Ammon's horn (tissue), 1 donor: ENCODE data around the gene INF2.
"Not testable (repeated sequence)": the region's sequence is repeated elsewhere in the genome, so short reads cannot be mapped to it uniquely, and the experiment has no call there.

Source experiments
- DNase-seq: peaks from one replicate; pipeline ENCODE4 v3.0.0-alpha.2; 2016; ENCODE audit warnings: low spot score

The INF2 gene

GRCh38 chr14:104689109-104689880 lies at the start of gene INF2:
INF2 (plus strand) TSS chr14:104689618; CDS start chr14:104701366, 11,748 bp downstream.
- peak; percentile 78 for DNase-seq

GRCh38 chr14:104639885-104640548 lies 49.4 kb upstream of the INF2 start:
- DNase-seq: peak; percentile 76

GRCh38 chr14:104640681-104641080 lies 48.7 kb upstream of the INF2 start:
- no peak for DNase-seq

- no peak for DNase-seq
Measured at GRCh38 chr14:104641753-104642539, 47.5 kb upstream of the INF2 start.

- DNase-seq: no peak
Measured at GRCh38 chr14:104642540-104642868, 46.9 kb upstream of the INF2 start.

GRCh38 chr14:104643306-104643705 lies 46.1 kb upstream of the INF2 start:
- no peak for DNase-seq

GRCh38 chr14:104644091-104644635 lies 45.3 kb upstream of the INF2 start:
- DNase-seq: no peak

GRCh38 chr14:104644656-104645378 lies 44.6 kb upstream of the INF2 start:
- DNase-seq: no peak

GRCh38 chr14:104647467-104648043 lies 41.9 kb upstream of the INF2 start:
- DNase-seq: no peak

- peak; percentile 78 for DNase-seq
Measured at GRCh38 chr14:104650057-104650980, 39.1 kb upstream of the INF2 start.

GRCh38 chr14:104650981-104651875 lies 38.2 kb upstream of the INF2 start:
- DNase-seq: no peak

GRCh38 chr14:104651876-104652260 lies 37.5 kb upstream of the INF2 start:
- no peak for DNase-seq

GRCh38 chr14:104652386-104652785 lies 37.0 kb upstream of the INF2 start:
- DNase-seq: no peak

- DNase-seq: not testable (repeated sequence)
Measured at GRCh38 chr14:104653130-104653920, 36.1 kb upstream of the INF2 start.

- no peak for DNase-seq
Measured at GRCh38 chr14:104654119-104654518, 35.3 kb upstream of the INF2 start.

- DNase-seq: no peak
Measured at GRCh38 chr14:104655128-104655848, 34.1 kb upstream of the INF2 start.

- no peak for DNase-seq
Measured at GRCh38 chr14:104656014-104656714, 33.3 kb upstream of the INF2 start.
